Measurements from ENCODE around the gene SLC47A1.

DNA sequence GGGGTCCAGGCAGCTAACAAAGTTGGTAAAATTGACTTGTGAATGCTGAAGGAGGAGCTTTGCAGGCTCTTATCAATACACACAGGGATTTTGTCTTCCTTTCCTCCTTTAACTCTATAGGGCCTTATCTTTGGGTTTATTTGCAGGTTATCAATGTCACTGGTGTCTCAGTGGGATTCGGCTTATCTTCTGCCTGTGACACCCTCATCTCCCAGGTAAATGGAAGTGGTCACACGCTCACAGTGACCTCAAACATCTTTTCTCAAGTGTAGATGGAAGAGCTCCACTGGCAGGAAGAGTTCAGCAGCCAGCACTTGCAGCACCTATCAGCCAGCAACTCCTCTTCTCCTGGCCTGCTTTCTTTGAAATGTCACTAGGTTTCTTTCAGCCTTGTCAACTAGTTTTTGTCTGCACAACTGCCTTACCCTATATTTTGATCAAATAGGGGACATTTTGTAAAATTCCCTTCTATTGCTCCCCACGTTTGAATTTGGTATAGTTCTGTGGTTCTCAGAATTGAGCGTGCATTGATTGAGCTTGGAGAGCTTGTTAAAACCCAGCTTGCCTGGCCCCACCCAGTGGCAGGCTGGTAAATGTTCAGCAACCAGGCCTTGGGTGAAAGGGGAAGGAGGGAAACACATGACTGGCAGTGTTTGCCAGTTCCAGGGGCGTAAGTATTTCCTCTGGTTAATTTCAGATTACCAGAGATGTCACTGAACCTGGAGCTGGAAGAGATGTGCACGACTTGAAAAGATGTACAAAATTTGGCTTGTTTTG, 12.8 kb downstream of the SLC47A1 start:
- no peak for TF ChIP-seq POLR2A (IDR thresholded peaks at IDR 0.05)
- TF ChIP-seq, protein P1, sequence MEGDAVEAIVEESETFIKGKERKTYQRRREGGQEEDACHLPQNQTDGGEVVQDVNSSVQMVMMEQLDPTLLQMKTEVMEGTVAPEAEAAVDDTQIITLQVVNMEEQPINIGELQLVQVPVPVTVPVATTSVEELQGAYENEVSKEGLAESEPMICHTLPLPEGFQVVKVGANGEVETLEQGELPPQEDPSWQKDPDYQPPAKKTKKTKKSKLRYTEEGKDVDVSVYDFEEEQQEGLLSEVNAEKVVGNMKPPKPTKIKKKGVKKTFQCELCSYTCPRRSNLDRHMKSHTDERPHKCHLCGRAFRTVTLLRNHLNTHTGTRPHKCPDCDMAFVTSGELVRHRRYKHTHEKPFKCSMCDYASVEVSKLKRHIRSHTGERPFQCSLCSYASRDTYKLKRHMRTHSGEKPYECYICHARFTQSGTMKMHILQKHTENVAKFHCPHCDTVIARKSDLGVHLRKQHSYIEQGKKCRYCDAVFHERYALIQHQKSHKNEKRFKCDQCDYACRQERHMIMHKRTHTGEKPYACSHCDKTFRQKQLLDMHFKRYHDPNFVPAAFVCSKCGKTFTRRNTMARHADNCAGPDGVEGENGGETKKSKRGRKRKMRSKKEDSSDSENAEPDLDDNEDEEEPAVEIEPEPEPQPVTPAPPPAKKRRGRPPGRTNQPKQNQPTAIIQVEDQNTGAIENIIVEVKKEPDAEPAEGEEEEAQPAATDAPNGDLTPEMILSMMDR (IDR thresholded peaks at IDR 0.05) = peak in 1 of 4 experiments; percentile 16
